HL-60 (cell line): ENCODE data around the gene TMTC2.

Experiments used
- DNase-seq, 2 experiments: peaks; one replicate each; pipeline ENCODE4 v3.0.0-alpha.2; 2010 to 2020; ENCODE audit warnings: low read depth in 1 of 2, low spot score in 1 of 2
- H3K27ac ChIP-seq: fragments of 250-450 bp; sonication (Bioruptor Pico); replicated peaks from 2 replicates; pipeline ENCODE4 v1.5.1; 2020; ENCODE audit warnings: mild to moderate bottlenecking, moderate library complexity
- H3K27me3 ChIP-seq: fragments of 250-450 bp; sonication (Bioruptor Pico); 2 replicates; pipeline ENCODE4 v1.5.1; 2021; ENCODE audit warnings: mild to moderate bottlenecking, moderate library complexity; ENCODE audit not compliant: insufficient read depth, poor library complexity, severe bottlenecking
- H3K4me3 ChIP-seq: replicated peaks from 2 replicates; pipeline ENCODE4 v1.5.1; 2011; ENCODE audit warnings: mild to moderate bottlenecking, control low read depth, low read length; ENCODE audit not compliant: insufficient read depth
- CTCF ChIP-seq: IDR thresholded peaks from one replicate; pipeline ENCODE4 v1.5.1; 2011; ENCODE audit warnings: low read length, control low read depth, inconsistent platforms; ENCODE audit not compliant: insufficient read depth
- GABPA ChIP-seq: IDR thresholded peaks from 2 replicates; pipeline ENCODE4 v1.6.1; 2012; ENCODE audit warnings: low read depth
- POLR2AphosphoS5 ChIP-seq: IDR thresholded peaks from 2 replicates; pipeline ENCODE4 v1.6.1; 2012; ENCODE audit warnings: low read depth
- REST ChIP-seq: IDR thresholded peaks from 2 replicates; pipeline ENCODE4 v1.6.1; 2012; ENCODE audit warnings: low read depth; ENCODE audit not compliant: insufficient replicate concordance
- SPI1 ChIP-seq: IDR thresholded peaks from 2 replicates; pipeline ENCODE4 v1.6.1; 2012; ENCODE audit warnings: low read depth, mild to moderate bottlenecking, borderline replicate concordance

The TMTC2 gene

GRCh38 chr12:82708061-82708879 lies 21.6 kb downstream of the TMTC2 start:
- H3K27ac ChIP-seq = no peak overlapping the region
- peak; percentile 54; the same call in 1 of the 2 replicates for TF ChIP-seq SPI1
- no peak for TF ChIP-seq GABPA
- TF ChIP-seq REST = no peak
- TF ChIP-seq POLR2AphosphoS5 = no peak
- no peak for TF ChIP-seq CTCF
- no peaks in the 10 kb centered on the region for H3K27me3 ChIP-seq
- no peak overlapping the region for H3K4me3 ChIP-seq
- peak in 1 of 2 experiments; percentile 25 for DNase-seq

GRCh38 chr12:82709794-82710355 lies 23.2 kb downstream of the TMTC2 start:
- Histone ChIP-seq H3K27me3 (no peaks in the 10 kb centered on the region), H3K27ac (no peak overlapping the region), H3K4me3 (no peak overlapping the region)
- DNase-seq = no peak
- TF ChIP-seq REST = no peak
- no peak for TF ChIP-seq CTCF
- no peak for TF ChIP-seq GABPA
- no peak for TF ChIP-seq POLR2AphosphoS5
- TF ChIP-seq SPI1 = no peak

GRCh38 chr12:82710741-82711140 lies 24.0 kb downstream of the TMTC2 start:
- Histone ChIP-seq H3K27me3 (no peaks in the 10 kb centered on the region), H3K27ac (no peak overlapping the region), H3K4me3 (no peak overlapping the region)
- no peak for DNase-seq
- no peak for TF ChIP-seq SPI1
- TF ChIP-seq CTCF = no peak
- no peak for TF ChIP-seq REST
- no peak for TF ChIP-seq POLR2AphosphoS5
